NCI-H1436 treated with DMSO at 0.1 percent for 48 hours (cell line): ENCODE measurements around the gene HTATSF1.

Source experiments
- DNase-seq: peaks from one replicate; lab custom pipeline; 2025; lab: John Stamatoyannopoulos, UW

The HTATSF1 gene

DNA sequence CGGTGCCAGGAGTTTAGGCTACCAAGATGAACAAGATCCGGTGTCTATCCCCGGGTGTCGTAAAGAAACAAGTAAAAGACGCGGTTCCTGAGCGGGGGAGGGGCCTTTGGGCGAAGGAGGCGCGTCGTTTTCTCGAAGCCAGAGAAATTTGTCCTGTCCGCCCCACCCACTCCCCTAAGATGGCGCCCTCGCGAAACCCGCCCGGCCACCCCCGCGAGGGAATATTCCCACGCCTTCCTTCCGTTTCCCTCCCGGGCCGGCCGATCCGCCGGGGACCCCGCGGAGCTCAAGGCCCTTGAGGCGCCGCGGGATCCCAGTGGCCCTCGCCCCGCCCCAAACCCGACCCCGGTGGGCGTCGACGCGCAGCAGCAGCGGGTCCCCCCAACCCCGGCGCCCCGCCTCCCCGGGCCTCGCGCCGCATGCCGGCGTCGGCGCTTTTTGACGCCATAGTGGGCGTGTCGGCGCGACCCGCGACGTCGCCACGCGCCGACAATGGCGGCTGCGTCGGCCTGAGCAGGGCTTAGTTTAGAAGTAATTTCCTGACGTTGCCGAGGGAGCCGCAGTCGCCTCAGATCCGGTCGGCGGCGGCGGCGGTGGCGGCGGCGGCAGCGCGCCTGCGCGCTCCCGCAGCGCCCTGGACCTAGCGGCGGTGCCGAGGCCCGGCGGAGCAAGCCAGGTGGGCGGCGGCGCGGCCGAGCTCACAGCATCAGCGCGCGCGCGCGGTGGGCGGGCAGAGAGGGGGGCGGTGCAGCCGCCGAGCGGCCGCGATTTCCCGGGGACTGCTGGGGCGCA is 432 bp upstream of the HTATSF1 start:
- DNase-seq = peak; percentile 63

DNA sequence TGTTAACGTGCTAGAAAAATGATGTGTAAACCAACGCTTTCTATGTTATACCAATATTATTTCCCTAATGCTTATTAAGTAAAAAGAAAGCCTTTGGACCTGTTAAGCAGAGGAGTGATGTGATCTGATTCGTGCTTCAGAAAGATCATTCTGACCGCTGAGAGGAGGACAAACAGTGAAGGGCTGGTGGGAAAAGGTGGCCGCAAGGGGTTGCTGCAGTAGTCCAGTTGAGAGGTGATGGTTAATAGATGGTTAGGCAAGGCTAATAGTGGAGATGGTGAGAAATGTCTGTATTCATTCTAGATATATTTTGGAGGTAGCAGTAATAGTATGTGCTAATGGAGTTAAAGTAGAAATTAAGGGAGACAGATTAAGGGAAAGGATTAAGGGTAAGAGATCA is 21.7 kb downstream of the HTATSF1 start:
- no peak for DNase-seq

DNA sequence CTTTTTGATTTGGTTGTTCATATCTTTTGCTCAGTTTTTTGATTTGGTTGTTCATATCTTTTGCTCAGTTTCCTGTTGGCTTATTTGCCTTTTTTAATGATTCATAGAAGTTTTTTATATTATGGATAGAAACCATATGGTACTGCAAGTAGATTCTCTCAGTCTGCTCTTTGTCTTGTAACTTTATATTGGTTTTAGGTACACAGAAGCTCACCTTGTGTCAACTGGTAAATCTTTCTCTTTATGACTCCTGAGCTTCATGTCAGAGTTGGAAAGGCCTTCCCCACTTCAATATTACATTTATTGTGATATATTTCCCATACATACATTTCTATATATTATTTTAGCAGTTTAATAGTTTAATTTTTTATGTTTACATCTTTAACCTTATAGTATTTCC is 26.4 kb downstream of the HTATSF1 start:
- no peak for DNase-seq

DNA sequence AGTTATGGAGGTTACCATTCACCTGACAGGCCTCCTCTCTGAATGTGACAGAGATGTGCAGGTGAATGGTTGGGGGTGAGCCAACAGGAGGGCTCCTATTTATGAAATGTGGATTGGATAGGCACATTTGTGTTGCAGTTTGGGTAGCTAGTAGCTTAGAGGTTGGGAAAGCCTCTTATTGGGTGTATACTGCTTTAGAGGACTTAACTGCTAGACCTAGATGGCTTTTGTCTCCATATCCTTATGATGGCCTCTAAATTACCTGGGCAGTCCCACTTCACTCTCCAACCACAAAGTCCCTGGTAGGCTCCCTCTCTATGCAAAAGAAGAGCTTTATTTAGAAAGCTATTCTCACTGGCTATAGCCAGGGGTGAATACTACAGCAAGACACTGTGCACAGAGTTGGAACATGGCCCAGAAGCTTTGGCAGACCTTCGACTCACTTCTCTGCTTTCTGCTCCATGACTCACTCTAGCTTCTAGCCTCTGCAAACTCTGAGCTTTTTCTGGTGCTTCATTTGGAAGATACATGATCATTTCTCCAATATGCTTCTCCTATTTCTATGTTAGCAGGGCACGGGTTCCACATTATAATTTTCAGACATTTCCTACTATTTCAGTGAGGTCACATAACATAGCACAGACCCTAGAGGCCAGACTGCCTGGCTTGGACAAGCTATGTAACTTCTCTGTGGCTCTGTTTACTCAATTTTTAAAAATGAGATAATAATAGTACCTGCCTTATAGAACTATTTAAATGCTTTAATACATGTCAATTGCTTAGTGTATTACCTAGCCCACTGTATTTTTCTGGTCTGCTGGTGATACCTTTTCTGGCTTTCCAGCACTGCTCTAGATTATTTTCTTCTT is 28.6 kb downstream of the HTATSF1 start:
- DNase-seq = no peak

DNA sequence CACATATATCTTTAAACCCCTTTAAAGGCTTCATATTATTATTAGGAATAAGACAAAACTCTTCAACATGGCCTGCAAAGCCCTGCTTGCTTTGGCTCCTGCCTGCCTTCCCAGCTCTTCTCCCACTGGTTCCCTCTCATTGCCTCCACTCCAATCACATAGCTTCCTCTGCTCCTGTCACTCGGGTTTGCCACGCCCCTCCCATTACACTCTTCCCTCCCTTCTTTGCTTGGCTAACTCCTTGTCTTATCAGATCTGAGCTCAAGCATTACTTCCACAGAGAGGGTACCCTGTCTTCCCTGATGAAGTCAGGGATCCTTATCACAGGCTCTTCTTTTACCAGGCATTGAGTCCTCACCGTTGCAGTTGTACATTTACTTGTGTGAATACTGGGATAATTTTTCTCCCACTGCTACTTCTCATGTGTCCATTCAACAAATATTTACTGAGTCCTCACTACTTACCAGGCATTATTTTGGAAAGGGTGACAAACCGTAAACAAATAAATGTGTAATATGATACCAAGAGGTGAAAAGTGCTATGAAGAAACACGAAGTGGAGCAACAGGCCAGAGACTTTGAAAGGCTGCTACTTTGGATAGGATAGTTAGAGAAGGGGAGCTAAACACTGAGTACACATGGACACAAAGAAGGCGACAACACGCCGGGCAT is 31.4 kb downstream of the HTATSF1 start:
- peak; percentile 58 for DNase-seq

DNA sequence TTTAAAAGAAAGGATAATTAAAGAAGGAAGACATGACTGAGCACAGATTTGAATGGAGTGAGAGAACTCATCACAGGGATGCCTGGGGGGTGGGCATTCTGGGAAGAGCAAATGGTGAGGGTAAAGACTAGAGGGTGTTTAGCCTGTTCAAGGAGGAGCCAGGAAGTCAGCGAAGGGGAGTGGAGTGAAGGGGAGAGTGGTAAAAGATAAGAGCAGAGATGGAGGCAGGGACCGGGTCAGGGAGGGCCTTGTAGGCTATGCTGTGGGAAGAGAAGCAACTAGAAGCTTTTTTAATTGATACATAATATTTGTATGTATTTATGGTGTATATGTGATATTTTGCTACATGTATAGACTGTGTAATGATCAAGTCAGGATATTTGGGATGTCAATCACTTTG is 32.4 kb downstream of the HTATSF1 start:
- no peak for DNase-seq

DNA sequence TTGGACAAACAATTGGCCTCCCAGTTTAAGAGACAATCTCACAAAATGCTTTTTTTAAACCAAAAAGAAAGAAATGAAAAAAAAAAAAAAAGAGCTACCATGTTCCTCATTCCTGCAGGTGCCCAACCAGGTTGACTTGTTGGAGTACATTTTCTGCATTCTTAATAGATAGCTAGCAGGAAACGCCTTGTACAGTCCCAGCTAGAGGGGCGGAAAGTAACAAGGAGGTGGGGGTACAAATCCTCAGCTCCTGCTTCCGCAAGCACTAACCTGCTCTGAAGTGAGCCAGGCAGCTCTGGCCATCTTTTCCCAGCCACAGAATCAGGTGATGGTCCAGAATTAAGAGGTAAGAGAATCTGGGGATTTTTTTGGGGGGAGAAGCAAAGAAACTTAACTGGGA is 34.6 kb downstream of the HTATSF1 start, which contains the start of gene VGLL1:
Gene VGLL1 (plus strand): TSS at position 265 of the 400 bp plus-strand sequence. CDS start 3,806 bp downstream, outside the sequence.
- no peak for DNase-seq

DNA sequence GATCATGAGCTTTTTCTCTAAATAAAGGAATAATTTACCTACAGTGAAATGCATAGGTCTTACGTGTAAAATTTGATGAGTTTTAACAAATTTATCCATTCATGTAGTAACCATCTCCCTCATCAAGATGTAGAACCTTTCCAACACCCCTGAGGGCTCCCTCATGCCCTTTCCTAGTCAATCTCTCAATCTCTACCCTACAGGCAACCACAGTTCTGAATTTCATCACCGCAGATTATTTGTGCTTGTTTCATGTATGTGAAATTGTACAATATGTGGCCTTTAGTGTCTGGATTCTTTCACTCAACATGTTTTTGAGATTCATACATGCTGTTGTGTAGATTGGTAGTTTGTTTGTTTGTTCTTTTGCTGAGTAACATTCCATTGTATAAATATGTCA is 36.7 kb downstream of the HTATSF1 start:
- no peak for DNase-seq

DNA sequence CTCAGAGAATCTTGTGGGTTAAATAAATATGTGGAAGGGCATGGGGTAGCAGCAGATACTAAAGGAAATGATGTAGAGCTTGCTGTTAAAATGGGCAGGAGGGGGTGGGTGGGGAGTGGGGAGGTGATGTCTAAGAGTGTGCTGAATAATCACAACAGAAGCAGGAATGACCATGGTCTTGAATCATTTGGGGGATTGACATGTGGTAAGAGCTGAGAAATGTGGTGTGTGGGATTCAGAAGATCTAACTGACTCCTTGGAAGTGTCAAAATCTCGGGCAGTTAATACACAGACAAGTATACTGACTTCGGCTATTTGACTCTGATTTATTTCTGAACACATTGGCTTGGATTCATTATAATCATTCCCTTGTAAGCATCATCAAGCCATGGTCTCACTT is 41.4 kb downstream of the HTATSF1 start:
- DNase-seq = no peak

DNA sequence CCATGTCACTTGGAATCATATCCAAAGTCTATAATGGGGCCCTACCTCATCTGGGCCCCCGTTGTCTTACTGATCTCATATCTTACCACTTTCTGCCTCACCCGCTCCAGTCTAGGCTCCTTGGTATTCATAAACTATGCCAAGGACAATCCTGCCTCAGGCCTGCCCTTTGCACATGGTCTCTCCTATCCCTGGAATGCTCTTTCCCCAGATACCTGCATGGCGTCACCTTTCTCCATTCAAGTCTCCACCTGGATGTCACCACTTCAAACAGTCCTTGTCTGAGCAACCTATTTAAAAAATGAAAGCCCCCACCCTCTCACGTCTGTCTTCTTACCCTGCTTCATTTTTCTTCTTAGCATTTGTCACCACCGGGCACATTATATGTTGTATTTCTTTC is 42.8 kb downstream of the HTATSF1 start:
- DNase-seq = no peak

DNA sequence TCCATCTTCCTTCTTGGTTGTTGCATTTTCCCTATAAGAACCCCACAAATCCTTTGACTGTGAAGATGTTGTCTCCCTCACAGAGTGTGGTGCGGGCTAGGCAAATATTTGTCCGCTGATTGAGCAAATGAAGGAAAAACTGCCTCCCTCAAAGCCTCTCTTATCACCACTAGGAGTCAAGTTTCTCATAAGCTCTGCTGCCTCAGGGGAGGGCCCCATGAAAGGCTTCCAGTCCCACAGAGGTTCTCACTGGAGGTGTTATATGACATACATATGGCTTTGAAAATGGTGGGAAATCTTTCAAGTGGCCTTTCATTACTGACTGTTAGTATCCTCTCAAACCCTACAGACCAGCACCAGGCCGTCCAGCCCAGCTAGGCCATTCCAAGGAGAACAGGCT is 43.9 kb downstream of the HTATSF1 start:
- DNase-seq = peak; percentile 48

DNA sequence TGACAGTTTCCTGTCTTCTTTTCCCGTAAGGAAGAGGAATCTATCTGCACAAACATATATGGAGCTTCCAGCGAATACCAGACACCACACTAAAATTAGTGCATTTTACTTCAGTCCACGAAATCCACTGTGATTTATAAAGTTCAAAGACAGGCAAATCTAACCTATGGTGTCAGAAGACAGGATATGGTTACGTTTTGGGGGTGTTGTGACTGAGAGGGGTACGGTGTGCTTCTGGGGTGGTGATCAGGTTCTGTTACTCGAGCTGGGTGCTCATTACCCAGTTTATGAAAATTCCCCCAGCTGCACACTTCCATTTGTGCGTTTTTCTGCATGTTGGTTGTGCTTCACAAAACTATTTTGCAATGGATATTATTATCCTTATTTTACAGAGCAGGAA is 44.9 kb downstream of the HTATSF1 start:
- no peak for DNase-seq

DNA sequence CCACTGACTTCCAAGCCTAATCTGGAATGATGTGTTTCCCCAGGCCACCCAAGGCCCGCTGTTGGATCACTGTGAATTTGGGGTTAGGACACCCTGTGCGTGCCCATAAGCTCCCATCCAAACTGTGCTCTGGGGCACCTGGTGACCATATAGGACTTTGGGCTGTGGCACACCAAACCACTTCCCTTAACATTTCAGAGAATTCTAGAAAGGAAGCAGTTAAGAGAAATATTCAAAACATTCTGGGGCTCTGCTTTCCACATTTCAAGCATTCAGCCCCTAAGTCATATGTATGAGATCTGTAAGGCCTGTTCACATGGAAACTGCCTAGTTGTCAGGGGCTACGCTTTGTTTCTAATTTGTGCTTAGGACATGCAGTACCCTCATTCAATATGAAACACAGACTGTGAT is 49.0 kb downstream of the HTATSF1 start:
- no peak for DNase-seq

DNA sequence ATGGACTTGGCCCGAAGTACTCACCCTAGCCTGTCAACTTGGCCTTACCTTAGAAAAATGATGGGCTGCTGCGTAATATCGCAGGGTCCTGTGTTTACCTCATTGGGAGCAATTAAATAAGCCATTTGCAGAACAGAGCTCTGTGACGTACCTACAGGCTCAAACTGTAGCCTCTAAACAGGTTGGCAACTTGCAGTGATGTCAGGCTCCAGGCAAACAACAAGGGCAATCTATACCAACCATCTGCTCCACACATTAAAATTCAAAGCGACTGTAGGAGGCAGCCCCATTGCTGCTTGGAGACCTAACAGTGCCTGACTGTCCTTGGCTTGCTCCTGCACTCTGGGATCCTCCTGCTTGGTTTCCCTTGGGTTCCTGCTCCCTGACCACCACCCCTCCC is 51.8 kb downstream of the HTATSF1 start:
- no peak for DNase-seq

DNA sequence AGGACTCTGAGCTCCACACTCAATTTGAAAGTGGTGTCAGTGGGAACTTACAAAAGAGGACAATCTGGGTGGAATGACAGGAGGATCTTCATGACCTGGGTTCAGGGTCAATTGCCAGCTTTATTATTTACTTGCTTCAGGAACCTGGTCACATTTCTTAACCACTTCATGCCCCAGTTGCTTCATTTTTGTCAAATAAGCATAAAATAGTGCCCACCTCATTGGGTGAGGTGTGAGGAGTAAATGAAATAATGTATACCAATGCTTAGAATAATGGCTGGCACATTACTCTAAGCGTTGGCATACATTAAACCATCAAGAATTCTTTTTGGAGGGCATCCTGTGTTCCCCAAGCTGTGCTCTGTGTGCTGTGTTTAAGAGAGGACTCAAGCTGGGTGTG is 54.0 kb downstream of the HTATSF1 start:
- DNase-seq = no peak

DNA sequence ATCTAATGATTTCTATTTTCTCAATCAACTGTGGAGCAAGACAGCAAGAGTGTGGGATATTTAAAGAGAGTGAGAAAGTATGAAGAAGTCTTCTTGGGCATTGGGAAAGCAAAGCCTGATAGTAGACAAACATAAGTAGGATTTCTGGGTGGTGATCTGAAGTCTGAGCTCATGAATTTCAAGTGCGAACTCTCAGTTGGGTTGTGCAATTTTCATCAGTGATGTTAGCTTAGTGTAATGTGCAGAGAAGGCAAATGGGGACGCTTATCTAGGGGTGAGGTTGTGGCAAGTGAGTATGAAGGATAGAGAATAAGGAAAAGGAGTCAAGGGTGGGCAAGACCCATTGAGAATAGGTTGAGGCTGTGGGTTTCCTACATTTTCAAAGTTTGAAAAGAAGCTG is 58.3 kb downstream of the HTATSF1 start:
- DNase-seq = no peak
